NT2/D1 (cell line): Measurements from ENCODE around the gene NSD1.

Experiments
- DNase-seq: peaks from one replicate; pipeline ENCODE4 v3.0.0-alpha.2; 2011; ENCODE audit warnings: low read depth, low spot score
- H3K27me3 ChIP-seq: 2 replicates; pipeline ENCODE4 v1.6.0; 2011; ENCODE audit warnings: mild to moderate bottlenecking; ENCODE audit not compliant: insufficient read length, insufficient read depth
- H3K36me3 ChIP-seq: 2 replicates; pipeline ENCODE4 v1.6.1; 2011; ENCODE audit warnings: mild to moderate bottlenecking, low read length, mixed read lengths; ENCODE audit not compliant: insufficient read depth, insufficient read length
- H3K4me1 ChIP-seq: 2 replicates; pipeline ENCODE4 v1.5.1; 2011; ENCODE audit not compliant: insufficient read depth, insufficient read length
- H3K4me3 ChIP-seq: 2 replicates; pipeline ENCODE4 v1.5.1; 2011; ENCODE audit warnings: low read depth; ENCODE audit not compliant: insufficient read length
- H3K9ac ChIP-seq: 2 replicates; pipeline ENCODE4 v1.6.0; 2011; ENCODE audit warnings: low read depth; ENCODE audit not compliant: insufficient read length
- H3K9me3 ChIP-seq: 2 replicates; pipeline ENCODE4 v1.5.1; 2011; ENCODE audit warnings: mild to moderate bottlenecking, low read length; ENCODE audit not compliant: insufficient read depth
- SUZ12 ChIP-seq: IDR thresholded peaks from 2 replicates; pipeline ENCODE4 v1.6.1; 2011; ENCODE audit not compliant: insufficient read length, insufficient read depth; ENCODE audit errors: extremely low read depth
- YY1 ChIP-seq: IDR thresholded peaks from 2 replicates; pipeline ENCODE4 v1.6.1; 2011; ENCODE audit not compliant: insufficient read length, insufficient read depth
- ZNF274 ChIP-seq: IDR thresholded peaks from 2 replicates; pipeline ENCODE4 v1.6.1; 2011; ENCODE audit warnings: mild to moderate bottlenecking, low read depth, low read length

Gene NSD1

GRCh38 chr5:177131352-177132135 lies 2.0 kb upstream of the NSD1 start:
- H3K4me1 ChIP-seq, result peaks cover 23% of the 10 kb centered on the region
- H3K9me3 ChIP-seq, result no peaks in the 10 kb centered on the region
- peak overlapping the region; percentile 84 for H3K4me3 ChIP-seq
- peaks cover 19% of the 10 kb centered on the region for H3K36me3 ChIP-seq
- DNase-seq, result no peak
- TF ChIP-seq SUZ12 (no peak), ZNF274 (no peak), YY1 (no peak)
- H3K9ac ChIP-seq, result peak overlapping the region; percentile 97
- no peaks in the 10 kb centered on the region for H3K27me3 ChIP-seq

DNA sequence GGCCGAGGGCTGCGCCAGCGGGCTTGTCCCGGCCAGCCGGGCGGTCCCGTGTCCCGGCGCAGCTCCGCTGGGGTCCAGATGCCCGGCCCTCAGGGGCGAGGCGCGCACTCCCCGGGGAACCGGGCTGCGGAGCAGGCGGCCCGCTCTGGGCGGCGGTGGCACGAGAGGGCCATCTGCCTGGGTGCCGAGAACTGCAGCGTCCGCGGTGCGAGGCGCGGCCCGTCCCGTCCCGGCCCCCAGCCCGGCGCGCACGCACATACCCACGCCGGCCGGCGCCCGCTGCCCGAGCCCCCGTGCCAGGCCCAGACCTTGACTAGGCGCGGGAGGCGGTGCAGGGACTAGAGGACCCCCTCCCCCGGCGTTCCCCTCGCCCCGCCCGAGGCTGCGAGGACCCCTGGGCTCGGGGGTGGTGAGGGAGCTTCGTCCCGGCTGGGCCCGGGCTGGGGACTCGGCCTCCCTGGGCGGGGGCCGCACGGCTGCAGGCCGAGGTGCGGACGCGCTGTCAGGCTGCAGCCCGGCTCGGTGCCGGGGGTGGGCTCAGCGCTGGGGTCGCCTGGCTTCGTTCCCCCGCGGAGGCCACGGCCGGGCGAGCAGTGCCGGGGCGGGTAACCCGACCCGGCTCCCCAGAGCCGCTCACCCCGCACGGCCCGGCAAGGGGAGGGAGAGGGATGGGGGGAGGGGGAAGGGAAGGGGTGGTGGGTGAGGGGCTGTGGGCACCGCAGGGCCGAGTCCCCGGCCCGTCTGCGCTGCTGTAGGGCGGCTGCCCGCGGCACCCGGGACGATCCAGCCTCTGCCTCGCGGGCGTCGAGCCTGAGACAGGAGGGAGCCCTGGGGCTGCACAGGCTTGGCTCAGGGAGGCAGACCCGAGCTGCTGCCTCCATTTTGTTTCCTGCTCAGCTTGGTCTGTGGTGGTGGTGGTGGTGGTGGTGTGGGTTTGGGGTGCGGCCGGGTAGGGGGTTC lies 1.2 kb upstream of the NSD1 start:
- Histone ChIP-seq H3K9me3 (no peaks in the 10 kb centered on the region), H3K4me3 (peak overlapping the region; percentile 84), H3K27me3 (no peaks in the 10 kb centered on the region), H3K4me1 (peaks cover 23% of the 10 kb centered on the region), H3K36me3 (peaks cover 27% of the 10 kb centered on the region), H3K9ac (peak overlapping the region; percentile 97)
- TF ChIP-seq YY1 (no peak), ZNF274 (no peak), SUZ12 (no peak)
- no peak for DNase-seq

GRCh38 chr5:177133853-177134696 lies 502 bp downstream of the NSD1 start:
- TF ChIP-seq ZNF274 (no peak), SUZ12 (no peak), YY1 (no peak)
- H3K27me3 ChIP-seq, result no peaks in the 10 kb centered on the region
- H3K4me1 ChIP-seq, result peaks cover 23% of the 10 kb centered on the region
- peak overlapping the region; percentile 93 for H3K9ac ChIP-seq
- DNase-seq, result no peak
- no peaks in the 10 kb centered on the region for H3K9me3 ChIP-seq
- H3K4me3 ChIP-seq, result peak overlapping the region; percentile 78
- H3K36me3 ChIP-seq, result peaks cover 32% of the 10 kb centered on the region

DNA sequence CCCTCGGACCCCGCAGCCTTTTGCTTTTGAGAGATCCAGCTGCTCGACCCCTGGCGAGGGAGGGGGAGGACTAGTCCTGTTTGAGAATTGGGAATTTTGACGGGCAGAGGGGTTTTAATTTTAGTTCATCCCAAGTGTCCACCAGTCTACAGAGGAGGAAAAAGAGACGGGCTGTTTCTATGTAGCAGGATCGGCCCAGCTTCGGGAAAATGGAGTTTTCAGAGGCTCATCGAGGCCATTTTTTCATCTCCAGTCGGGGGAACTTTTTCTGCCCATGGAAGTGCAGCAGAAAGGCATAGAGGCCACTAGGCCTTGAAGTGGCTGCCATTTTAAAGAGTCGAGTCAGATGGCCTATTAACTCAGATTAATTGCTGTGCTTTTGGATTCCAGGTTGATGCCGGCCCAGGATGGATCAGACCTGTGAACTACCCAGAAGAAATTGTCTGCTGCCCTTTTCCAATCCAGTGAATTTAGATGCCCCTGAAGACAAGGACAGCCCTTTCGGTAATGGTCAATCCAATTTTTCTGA lies 1.2 kb downstream of the NSD1 start:
- no peaks in the 10 kb centered on the region for H3K27me3 ChIP-seq
- H3K9ac ChIP-seq, result peak overlapping the region; percentile 93
- no peak for DNase-seq
- no peak for TF ChIP-seq YY1
- no peak for TF ChIP-seq ZNF274
- no peak for TF ChIP-seq SUZ12
- H3K9me3 ChIP-seq, result no peaks in the 10 kb centered on the region
- peak overlapping the region; percentile 78 for H3K4me3 ChIP-seq
- H3K4me1 ChIP-seq, result peaks cover 21% of the 10 kb centered on the region
- H3K36me3 ChIP-seq, result peaks cover 38% of the 10 kb centered on the region

DNA sequence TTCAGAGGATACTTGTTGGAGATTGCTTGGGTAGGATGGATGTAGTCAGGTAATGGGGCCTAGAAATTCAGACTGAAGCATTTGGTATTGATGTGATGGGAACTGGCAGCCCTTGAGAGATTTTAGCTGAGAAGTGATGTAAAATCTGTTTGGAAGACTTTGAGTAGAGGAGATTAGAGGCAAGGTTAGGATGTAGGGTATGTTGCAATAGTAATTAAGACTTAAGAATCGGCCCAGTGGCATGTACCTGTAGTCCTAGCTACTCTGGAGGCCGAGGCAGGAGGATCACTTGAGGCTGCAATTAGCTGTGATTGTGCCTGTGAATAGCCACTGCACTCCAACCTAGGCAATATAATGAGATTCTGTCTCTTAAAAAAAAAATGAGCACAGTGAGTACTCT lies 6.7 kb downstream of the NSD1 start:
- no peaks in the 10 kb centered on the region for H3K27me3 ChIP-seq
- TF ChIP-seq ZNF274 (no peak), YY1 (no peak), SUZ12 (no peak)
- H3K36me3 ChIP-seq, result peaks cover 65% of the 10 kb centered on the region
- no peak for DNase-seq
- H3K4me3 ChIP-seq, result no peak overlapping the region
- no peak overlapping the region for H3K9ac ChIP-seq
- H3K9me3 ChIP-seq, result no peaks in the 10 kb centered on the region
- peaks cover 2% of the 10 kb centered on the region for H3K4me1 ChIP-seq

- Histone ChIP-seq H3K9ac (no peak overlapping the region), H3K4me1 (no peaks in the 10 kb centered on the region), H3K4me3 (no peak overlapping the region), H3K27me3 (no peaks in the 10 kb centered on the region), H3K36me3 (peaks cover 63% of the 10 kb centered on the region), H3K9me3 (no peaks in the 10 kb centered on the region)
- TF ChIP-seq ZNF274 (no peak), YY1 (no peak)
- no peak for DNase-seq
These were observed 7.9 kb downstream of the NSD1 start for GRCh38 chr5:177141496-177141895.
